ENCODE data around the gene BRIP1.

Gene BRIP1

GRCh38 chr17:61658183-61658582, 205.1 kb downstream of the BRIP1 start:
- no peak overlapping the region for H3K4me3 ChIP-seq (ENCODE audit: low read depth, low read length)
- TF ChIP-seq CTCF (IDR thresholded peaks at IDR 0.05; ENCODE audit: low read depth, low read length): no peak

GRCh38 chr17:61657338-61657737, 206.0 kb downstream of the BRIP1 start:
- no peak overlapping the region for H3K4me3 ChIP-seq (ENCODE audit: low read depth, low read length)
- TF ChIP-seq CTCF (IDR thresholded peaks at IDR 0.05; ENCODE audit: low read depth, low read length): no peak

GRCh38 chr17:61656721-61657217, 206.6 kb downstream of the BRIP1 start:
- no peak for TF ChIP-seq CTCF (IDR thresholded peaks at IDR 0.05; ENCODE audit: low read depth, low read length)
- no peak overlapping the region for H3K4me3 ChIP-seq (ENCODE audit: low read depth, low read length)

GRCh38 chr17:61650749-61651148, 212.6 kb downstream of the BRIP1 start:
- TF ChIP-seq CTCF (IDR thresholded peaks at IDR 0.05; ENCODE audit: low read depth, low read length): no peak
- no peak overlapping the region for H3K4me3 ChIP-seq (ENCODE audit: low read depth, low read length)

GRCh38 chr17:61648587-61648986, 214.7 kb downstream of the BRIP1 start:
- no peak for TF ChIP-seq CTCF (IDR thresholded peaks at IDR 0.05; ENCODE audit: low read depth, low read length)
- H3K4me3 ChIP-seq (ENCODE audit: low read depth, low read length): no peak overlapping the region

- no peak for TF ChIP-seq CTCF (IDR thresholded peaks at IDR 0.05; ENCODE audit: low read depth, low read length)
- no peak overlapping the region for H3K4me3 ChIP-seq (ENCODE audit: low read depth, low read length)
Observed at GRCh38 chr17:61647047-61647446, 216.3 kb downstream of the BRIP1 start.

- no peak for TF ChIP-seq CTCF (IDR thresholded peaks at IDR 0.05; ENCODE audit: low read depth, low read length)
- H3K4me3 ChIP-seq (ENCODE audit: low read depth, low read length): no peak overlapping the region
Observed at GRCh38 chr17:61646482-61646881, 216.8 kb downstream of the BRIP1 start.

All from WI38 (cell line).